Measurements from ENCODE around the gene SLC16A13. TPM values are rescaled to one million over a fixed set of nuclear protein-coding genes. Genes with fewer than 3 reads are reported as not detected.

SLC16A13 gene
- total RNA-seq, 4 donors from 2014 or later = 0.22 to 1.8 (median 1.1) TPM

DNA sequence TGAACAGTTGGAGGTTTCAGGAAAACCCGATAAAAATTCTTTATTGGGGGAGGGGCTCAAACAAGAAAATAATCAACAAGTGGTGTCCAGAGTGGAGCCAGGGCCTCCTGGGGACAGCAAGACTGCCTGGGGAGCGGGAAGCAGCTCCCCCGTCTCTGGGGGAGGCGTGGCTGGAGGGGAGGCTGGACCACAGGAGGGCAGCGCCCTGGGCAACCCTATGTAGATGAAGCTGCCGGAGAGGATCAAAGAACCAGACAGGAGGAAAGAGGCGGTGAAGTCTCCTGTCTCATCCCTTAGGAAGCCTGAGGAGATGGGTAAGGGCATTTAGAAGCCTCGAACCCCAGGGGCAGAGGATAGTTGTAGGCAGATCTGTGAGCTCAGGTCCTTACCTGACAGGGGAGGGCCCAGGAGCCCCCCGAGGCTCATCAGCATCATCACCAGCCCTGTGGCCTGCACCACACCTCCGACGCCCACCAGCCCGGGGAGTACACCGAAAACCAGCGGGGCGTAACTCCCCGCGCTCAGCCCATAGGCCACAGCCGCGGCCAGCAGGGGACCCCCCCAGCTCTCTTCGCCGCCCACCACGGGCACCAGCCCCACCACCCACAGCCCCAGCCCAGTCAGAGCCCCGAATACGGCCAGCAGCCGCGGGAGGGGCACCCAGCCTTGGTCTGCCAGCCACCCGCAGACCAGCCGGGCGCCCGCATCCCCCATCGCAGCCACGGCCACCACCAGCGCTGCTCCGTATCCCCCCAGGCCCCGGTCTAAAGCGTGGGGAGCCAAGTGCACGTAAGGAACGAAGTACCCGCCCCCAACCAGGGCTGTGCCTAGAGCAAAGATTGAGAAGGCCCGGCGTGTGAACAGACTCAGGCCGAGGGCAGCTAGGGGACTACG lies 6.0 kb downstream of the SLC16A13 start:
- Histone ChIP-seq H3K4me3 (peak overlapping the region in 2 of 4 donors; percentile 49 to 50), H3K36me3 (no peaks in the 10 kb centered on the region), H3K27ac (no peak overlapping the region), H3K4me1 (peaks cover 0 to 34% (median 26%) of the 10 kb centered on the region in 4 donors), H3K9me3 (no peaks in the 10 kb centered on the region), H3K27me3 (peaks cover 0 to 52% of the 10 kb centered on the region in 2 donors)
- TF ChIP-seq, protein P1, sequence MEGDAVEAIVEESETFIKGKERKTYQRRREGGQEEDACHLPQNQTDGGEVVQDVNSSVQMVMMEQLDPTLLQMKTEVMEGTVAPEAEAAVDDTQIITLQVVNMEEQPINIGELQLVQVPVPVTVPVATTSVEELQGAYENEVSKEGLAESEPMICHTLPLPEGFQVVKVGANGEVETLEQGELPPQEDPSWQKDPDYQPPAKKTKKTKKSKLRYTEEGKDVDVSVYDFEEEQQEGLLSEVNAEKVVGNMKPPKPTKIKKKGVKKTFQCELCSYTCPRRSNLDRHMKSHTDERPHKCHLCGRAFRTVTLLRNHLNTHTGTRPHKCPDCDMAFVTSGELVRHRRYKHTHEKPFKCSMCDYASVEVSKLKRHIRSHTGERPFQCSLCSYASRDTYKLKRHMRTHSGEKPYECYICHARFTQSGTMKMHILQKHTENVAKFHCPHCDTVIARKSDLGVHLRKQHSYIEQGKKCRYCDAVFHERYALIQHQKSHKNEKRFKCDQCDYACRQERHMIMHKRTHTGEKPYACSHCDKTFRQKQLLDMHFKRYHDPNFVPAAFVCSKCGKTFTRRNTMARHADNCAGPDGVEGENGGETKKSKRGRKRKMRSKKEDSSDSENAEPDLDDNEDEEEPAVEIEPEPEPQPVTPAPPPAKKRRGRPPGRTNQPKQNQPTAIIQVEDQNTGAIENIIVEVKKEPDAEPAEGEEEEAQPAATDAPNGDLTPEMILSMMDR (IDR thresholded peaks at IDR 0.05) = no peak
- TF ChIP-seq POLR2A (IDR thresholded peaks at IDR 0.05) (no peak), EP300 (IDR thresholded peaks at IDR 0.05) (no peak)
- 30 to 40% methylated on average over 28 to 43 of the region's 43 CpGs for WGBS, 2 donors
- no peak for DNase-seq (ENCODE audit: low spot score in 2 of 2)

- peaks cover 0 to 57% of the 10 kb centered on the region in 2 donors for H3K27me3 ChIP-seq
- peak overlapping the region in 3 of 4 donors; percentile 6 to 50 (median 49) for H3K4me3 ChIP-seq
- TF ChIP-seq, protein P1 (IDR thresholded peaks at IDR 0.05) = no peak
- TF ChIP-seq EP300 (IDR thresholded peaks at IDR 0.05) (no peak), POLR2A (IDR thresholded peaks at IDR 0.05) (no peak)
- DNase-seq (ENCODE audit: low spot score in 2 of 2) = no peak
- no peaks in the 10 kb centered on the region for H3K36me3 ChIP-seq
- H3K4me1 ChIP-seq = peaks cover 0 to 42% (median 26%) of the 10 kb centered on the region in 4 donors
- 13 to 15% methylated on average over 44 to 46 of the region's 53 CpGs for WGBS, 2 donors
- H3K27ac ChIP-seq = no peak overlapping the region
- H3K9me3 ChIP-seq = no peaks in the 10 kb centered on the region
These were observed 6.8 kb downstream of the SLC16A13 start for GRCh38 chr17:7042501-7043181.

DNA sequence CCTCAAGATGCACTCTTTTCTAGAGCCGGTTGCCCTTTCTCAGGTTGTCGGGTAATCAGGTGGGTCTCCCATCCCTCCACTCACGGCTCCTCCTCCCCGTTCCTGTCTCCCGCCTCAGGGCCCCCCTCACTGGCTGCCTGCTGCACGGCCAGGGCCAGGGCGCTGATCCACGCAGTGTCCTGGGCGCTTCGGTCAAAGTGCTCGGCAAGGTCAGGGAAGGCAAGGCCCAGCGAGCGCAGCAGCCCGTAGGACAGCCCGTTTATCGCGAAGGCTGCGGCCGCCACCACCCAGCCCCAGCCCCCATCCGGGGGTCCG lies 7.3 kb downstream of the SLC16A13 start:
- DNase-seq (ENCODE audit: low spot score in 2 of 2) = no peak
- Histone ChIP-seq H3K4me1 (peaks cover 0 to 43% (median 26%) of the 10 kb centered on the region in 4 donors), H3K9me3 (no peaks in the 10 kb centered on the region), H3K27me3 (peaks cover 0 to 62% of the 10 kb centered on the region in 2 donors), H3K27ac (peak overlapping the region in 1 of 4 donors; percentile 23), H3K36me3 (no peaks in the 10 kb centered on the region), H3K4me3 (peak overlapping the region; percentile 6 to 50 (median 46))
- TF ChIP-seq, protein P1 (IDR thresholded peaks at IDR 0.05) = no peak
- no peak for TF ChIP-seq POLR2A (IDR thresholded peaks at IDR 0.05)
- 4 to 5% methylated on average over 9 to 12 of the region's 21 CpGs for WGBS, 2 donors

GRCh38 chr17:7043497-7044198 lies 7.8 kb downstream of the SLC16A13 start, which contains the start of gene SLC16A11:
Gene SLC16A11 (minus strand): TSS chr17:7044092. CDS start chr17:7043513, 579 bp downstream.
- WGBS, 2 donors = 4 to 6% methylated on average over 21 to 38 of the region's 58 CpGs
- Histone ChIP-seq H3K9me3 (no peaks in the 10 kb centered on the region), H3K27ac (peak within 1 kb of the TSS in 1 of 4 donors; percentile 23), H3K4me3 (peak within 1 kb of the TSS; percentile 6 to 50 (median 46)), H3K4me1 (peaks cover 0 to 43% (median 26%) of the 10 kb centered on the region in 4 donors), H3K36me3 (no peaks in the 10 kb centered on the region), H3K27me3 (peaks cover 0 to 65% of the 10 kb centered on the region in 2 donors)
- DNase-seq (ENCODE audit: low spot score in 2 of 2) = no peak
- TF ChIP-seq EP300 (IDR thresholded peaks at IDR 0.05) = no peak
- TF ChIP-seq POLR2A (IDR thresholded peaks at IDR 0.05) = no peak
- TF ChIP-seq, protein P1 (IDR thresholded peaks at IDR 0.05) = no peak

All from tibial nerve (tissue), 4 donors.